Suppressor macrophage treated with lipopolysaccharide for 1 hour (primary cell): ENCODE results near the gene COQ7.

Experiments
- DNase-seq, 3 donors: peaks; one replicate each; pipeline ENCODE4 v3.0.0-alpha.2; 2020 to 2022

The COQ7 gene

GRCh38 chr16:19113577-19114358 is 46.4 kb downstream of the COQ7 start, which contains the start of gene ITPRIPL2:
Gene ITPRIPL2 (plus strand): TSS chr16:19113964. CDS start chr16:19114462, 498 bp downstream.
- peak; percentile 96 to 98 (median 96) for DNase-seq

GRCh38 chr16:19114359-19115147 is 47.1 kb downstream of the COQ7 start:
- DNase-seq, result peak; percentile 41 to 67 (median 48)

- DNase-seq, result no peak
Observed at GRCh38 chr16:19115148-19116021, 48.0 kb downstream of the COQ7 start.

GRCh38 chr16:19116711-19117449 is 49.5 kb downstream of the COQ7 start:
- peak in 1 of 3 donors; percentile 47 for DNase-seq

GRCh38 chr16:19118938-19119431 is 51.6 kb downstream of the COQ7 start:
- DNase-seq, result peak; percentile 93 to 99 (median 97)

- peak; percentile 50 to 82 (median 65) for DNase-seq
Observed at GRCh38 chr16:19119564-19119963, 52.1 kb downstream of the COQ7 start.

- DNase-seq, result no peak
Observed at GRCh38 chr16:19123535-19124178, 56.2 kb downstream of the COQ7 start.

- DNase-seq, result no peak
Observed at GRCh38 chr16:19126300-19126699, 58.9 kb downstream of the COQ7 start.

- DNase-seq, result no peak
Observed at GRCh38 chr16:19127205-19127604, 59.8 kb downstream of the COQ7 start.

- DNase-seq, result peak; percentile 41 to 68 (median 58)
Observed at GRCh38 chr16:19127674-19128131, 60.3 kb downstream of the COQ7 start.

GRCh38 chr16:19128454-19129200 is 61.2 kb downstream of the COQ7 start:
- DNase-seq, result no peak
